Gastrocnemius medialis (tissue), 4 donors: ENCODE measurements around the gene SYVN1. TPM values are rescaled to one million over a fixed set of nuclear protein-coding genes. Genes with fewer than 3 reads are reported as not detected.

Experiments
- ATAC-seq, 2 donors: fragments of 150-250 bp; one replicate each; pipeline ENCODE4 v1.9.1; 2016
- DNase-seq, 2 donors: peaks; one replicate each; pipeline ENCODE4 v3.0.0-alpha.2; 2019
- H3K27ac ChIP-seq, 4 donors: fragments of 200-600 bp; sonication (generic); 1 replicate in 1 of 4; 2 replicates in 3 of 4; pipeline ENCODE4 v1.5.1; 2016 to 2018; ENCODE audit warnings: mild to moderate bottlenecking in 2 of 4, moderate library complexity in 1 of 4
- H3K27me3 ChIP-seq, 3 donors: fragments of 200-600 bp; sonication (generic) in 2 of 3; 1 replicate in 1 of 3; 2 replicates in 2 of 3; pipeline versions ENCODE4 v1.5.1 to v1.6.0; 2016 to 2019; ENCODE audit warnings: mild to moderate bottlenecking in 1 of 3, moderate library complexity in 1 of 3
- H3K36me3 ChIP-seq, 2 donors: fragments of 200-600 bp; sonication (generic) in 1 of 2; one replicate each; pipeline ENCODE4 v1.5.1; 2017 to 2018
- H3K4me1 ChIP-seq, 2 donors: fragments of 200-600 bp; sonication (generic) in 1 of 2; one replicate each; pipeline ENCODE4 v1.5.1; 2016 to 2017; ENCODE audit warnings: mild to moderate bottlenecking in 2 of 2
- H3K4me3 ChIP-seq, 4 donors: fragments of 200-600 bp; sonication (generic) in 3 of 4; 1 replicate in 1 of 4; 2 replicates in 3 of 4; pipeline ENCODE4 v1.5.1; 2016 to 2019; ENCODE audit warnings: mild to moderate bottlenecking in 2 of 4
- H3K9me3 ChIP-seq, 3 donors: fragments of 200-600 bp; sonication (generic) in 2 of 3; 1 replicate in 1 of 3; 2 replicates in 2 of 3; pipeline ENCODE4 v1.5.1; 2016 to 2019
- CTCF ChIP-seq, 5 experiments: fragments of 450-650 bp in 3 of 5; fragments of 200-600 bp in 2 of 5; sonication (generic) in 2 of 5; IDR thresholded peaks in 4 of 5; conservative IDR thresholded peaks in 1 of 5; 1 replicate in 4 of 5; 2 replicates in 1 of 5; pipeline ENCODE4 v1.5.1; 2016 to 2019; ENCODE audit warnings: antibody characterized with exemption in 5 of 5, mild to moderate bottlenecking in 3 of 5, moderate library complexity in 3 of 5
- POLR2A ChIP-seq, 2 donors: fragments of 450-650 bp; IDR thresholded peaks; one replicate each; pipeline ENCODE4 v1.6.1; 2017; ENCODE audit warnings: antibody characterized with exemption in 2 of 2, mild to moderate bottlenecking in 2 of 2, moderate library complexity in 2 of 2
- in situ Hi-C, 4 donors: fragments of 200-750 bp; cut with MboI; loops; one replicate each; pipeline versions ENCODE4 v1.15.0 to v1.8.0; 2017; ENCODE audit warnings: low sequenced_read_pairs in 4 of 4
- intact Hi-C: fragments of 100-400 bp; cut with DNase I; formaldehyde crosslinking; loops from one replicate; pipeline ENCODE4 v1.15.1; 2023; ENCODE audit warnings: low total_unique reads
- total RNA-seq, 4 donors: library from RNA; depleted of rRNA; stranded (reverse); fragments of >200 nt; gene quantifications; one replicate each; pipeline versions ENCODE4 v1.1.0 to v1.2.3, GENCODE V29; 2016

SYVN1 gene
- total RNA-seq, 4 donors from 2014 or later: 24.6 to 77.5 (median 37.3) TPM

GRCh38 chr11:65170058-65170534 is 35.8 kb upstream of the SYVN1 start, which contains the start of gene SPDYC:
Gene SPDYC (plus strand): TSS chr11:65170233. CDS start chr11:65171358, 1,125 bp downstream.
- no peak for TF ChIP-seq POLR2A (IDR thresholded peaks at IDR 0.05)
- no peak for TF ChIP-seq CTCF (IDR thresholded peaks at IDR 0.05 in 4 of 5, conservative IDR thresholded peaks at IDR 0.05 in 1 of 5)
- no peak within 1 kb of the TSS for H3K4me3 ChIP-seq
- in situ Hi-C loops: no loop called here
- H3K27ac ChIP-seq: no peak within 1 kb of the TSS
- no peak for ATAC-seq
- no peaks in the 10 kb centered on the region for H3K36me3 ChIP-seq
- DNase-seq: no peak
- H3K4me1 ChIP-seq: peaks cover 0 to 7% of the 10 kb centered on the region in 2 donors
- intact Hi-C loops: no loop called here
- no peaks in the 10 kb centered on the region for H3K27me3 ChIP-seq
- no peaks in the 10 kb centered on the region for H3K9me3 ChIP-seq

GRCh38 chr11:65169164-65169641 is 34.9 kb upstream of the SYVN1 start:
- Histone ChIP-seq H3K4me1 (peaks cover 0 to 7% of the 10 kb centered on the region in 2 donors), H3K9me3 (no peaks in the 10 kb centered on the region), H3K27ac (no peak overlapping the region), H3K36me3 (no peaks in the 10 kb centered on the region), H3K27me3 (no peaks in the 10 kb centered on the region), H3K4me3 (no peak overlapping the region)
- ATAC-seq (no peak), DNase-seq (peak in 1 of 2 donors; percentile 4)
- TF ChIP-seq POLR2A (IDR thresholded peaks at IDR 0.05) (no peak), CTCF (IDR thresholded peaks at IDR 0.05 in 4 of 5, conservative IDR thresholded peaks at IDR 0.05 in 1 of 5) (no peak)
- intact Hi-C loops: no loop called here
- in situ Hi-C loops: no loop called here

GRCh38 chr11:65167656-65168055 is 33.3 kb upstream of the SYVN1 start:
- H3K4me3 ChIP-seq: no peak overlapping the region
- no peak for ATAC-seq
- TF ChIP-seq CTCF (IDR thresholded peaks at IDR 0.05 in 4 of 5, conservative IDR thresholded peaks at IDR 0.05 in 1 of 5) (no peak), POLR2A (IDR thresholded peaks at IDR 0.05) (no peak)
- intact Hi-C loops: no loop called here
- DNase-seq: no peak
- no peak overlapping the region for H3K27ac ChIP-seq
- no peaks in the 10 kb centered on the region for H3K36me3 ChIP-seq
- no peaks in the 10 kb centered on the region for H3K27me3 ChIP-seq
- no peaks in the 10 kb centered on the region for H3K4me1 ChIP-seq
- in situ Hi-C loops: no loop called here
- H3K9me3 ChIP-seq: no peaks in the 10 kb centered on the region

GRCh38 chr11:65166893-65167292 is 32.6 kb upstream of the SYVN1 start:
- H3K4me1 ChIP-seq: no peaks in the 10 kb centered on the region
- H3K9me3 ChIP-seq: no peaks in the 10 kb centered on the region
- DNase-seq: no peak
- ATAC-seq: no peak
- no peak for TF ChIP-seq CTCF (IDR thresholded peaks at IDR 0.05 in 4 of 5, conservative IDR thresholded peaks at IDR 0.05 in 1 of 5)
- TF ChIP-seq POLR2A (IDR thresholded peaks at IDR 0.05): no peak
- no peaks in the 10 kb centered on the region for H3K27me3 ChIP-seq
- no peaks in the 10 kb centered on the region for H3K36me3 ChIP-seq
- no peak overlapping the region for H3K4me3 ChIP-seq
- in situ Hi-C loops (no loop called here), intact Hi-C loops (no loop called here)
- H3K27ac ChIP-seq: no peak overlapping the region
